Measurements from ENCODE around the gene KLF4. TPM values are rescaled to one million over a fixed set of nuclear protein-coding genes. Genes with fewer than 3 reads are reported as not detected.

The KLF4 gene
- total RNA-seq, 3 donors from 2014 or later = 203 to 454 (median 438) TPM

GRCh38 chr9:107466826-107467225 lies 22.7 kb downstream of the KLF4 start:
- Histone ChIP-seq H3K4me1 (ENCODE audit: low read depth) (no peaks in the 10 kb centered on the region), H3K9me3 (no peaks in the 10 kb centered on the region), H3K36me3 (ENCODE audit: low read depth) (no peaks in the 10 kb centered on the region), H3K4me3 (no peak overlapping the region)
- TF ChIP-seq CTCF (IDR thresholded peaks at IDR 0.05) = no peak
- no peak for ATAC-seq
- no peak for DNase-seq
- intact Hi-C loops (cut with DNase I, micrococcal nuclease) = no loop called here

DNA sequence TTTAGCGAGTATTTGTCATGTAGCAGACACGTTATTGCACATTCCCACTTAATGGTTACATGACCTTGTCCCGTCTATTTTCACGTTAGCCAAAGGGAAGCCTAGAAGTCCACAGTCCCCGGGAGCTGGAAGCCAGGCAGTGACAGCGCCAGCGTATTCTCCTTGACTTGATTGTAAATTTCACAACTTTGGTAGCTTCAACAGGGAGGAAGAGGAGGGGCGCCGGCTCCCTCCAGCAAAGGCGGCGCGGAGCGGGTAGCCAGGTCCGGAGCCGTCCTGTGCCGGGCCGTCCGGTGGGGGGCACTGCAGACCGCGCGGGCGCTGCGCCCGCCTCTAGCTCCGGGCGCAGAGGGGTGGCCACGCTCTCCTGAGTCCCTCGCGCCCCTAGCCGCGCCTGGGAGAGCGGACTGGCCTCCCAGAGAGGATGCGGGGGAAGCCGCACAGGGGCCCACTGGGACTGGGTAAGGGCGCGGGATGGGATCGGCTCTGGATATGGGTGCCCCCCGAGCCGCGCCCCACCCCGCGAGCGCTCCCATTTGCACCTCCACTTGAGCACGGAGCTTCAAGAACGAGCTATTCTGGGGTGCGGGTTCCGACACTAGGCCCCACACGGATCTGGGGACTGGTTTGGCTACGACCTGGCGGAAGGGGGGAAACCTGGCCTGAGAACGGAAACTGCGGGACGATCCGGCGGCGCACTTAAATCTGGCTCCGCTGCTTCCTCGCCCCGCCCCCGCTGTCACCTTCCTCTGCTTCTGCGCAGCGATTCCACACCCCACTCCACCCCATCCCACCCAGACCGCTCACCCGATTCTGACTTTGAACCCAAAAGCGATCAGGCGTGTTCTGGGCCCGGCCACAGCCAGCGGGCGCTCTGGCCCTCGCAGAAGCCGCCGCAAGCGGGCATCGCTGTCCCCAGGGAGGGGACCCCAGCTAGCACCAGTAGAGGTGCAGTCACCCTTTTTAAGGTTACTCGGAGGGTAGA lies 23.8 kb downstream of the KLF4 start:
- ATAC-seq = peak; percentile 100
- H3K9me3 ChIP-seq = no peaks in the 10 kb centered on the region
- no peaks in the 10 kb centered on the region for H3K36me3 ChIP-seq (ENCODE audit: low read depth)
- DNase-seq = peak; percentile 72 to 85 (median 82)
- intact Hi-C loops (cut with DNase I, micrococcal nuclease) = no loop called here
- TF ChIP-seq CTCF (IDR thresholded peaks at IDR 0.05) = peak; percentile 86
- H3K4me1 ChIP-seq (ENCODE audit: low read depth) = no peaks in the 10 kb centered on the region
- peak overlapping the region; percentile 16 for H3K4me3 ChIP-seq

DNA sequence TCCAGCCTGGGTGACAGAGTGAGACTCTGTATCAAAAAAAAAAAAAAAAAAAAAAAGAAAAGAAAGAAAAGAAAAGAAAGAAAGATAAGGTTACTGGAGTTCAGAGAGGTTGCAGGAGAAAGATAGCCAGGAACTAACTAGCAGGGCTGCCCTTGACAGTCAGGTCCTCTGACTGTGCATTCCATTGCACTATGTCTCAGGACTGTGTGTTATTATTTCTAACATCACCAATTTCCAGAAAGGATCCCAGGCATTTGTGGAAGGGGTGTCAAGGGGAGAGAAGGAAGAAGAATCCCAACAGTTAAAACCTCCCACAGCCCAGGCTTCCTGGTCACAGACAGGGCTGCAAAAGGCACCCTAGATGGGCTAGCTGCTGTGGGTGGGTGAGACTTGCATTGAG lies 25.1 kb downstream of the KLF4 start:
- H3K4me1 ChIP-seq (ENCODE audit: low read depth) = no peaks in the 10 kb centered on the region
- intact Hi-C loops (cut with DNase I, micrococcal nuclease) = no loop called here
- DNase-seq = no peak
- ATAC-seq = no peak
- no peak for TF ChIP-seq CTCF (IDR thresholded peaks at IDR 0.05)
- H3K36me3 ChIP-seq (ENCODE audit: low read depth) = no peaks in the 10 kb centered on the region
- no peak overlapping the region for H3K4me3 ChIP-seq
- no peaks in the 10 kb centered on the region for H3K9me3 ChIP-seq

DNA sequence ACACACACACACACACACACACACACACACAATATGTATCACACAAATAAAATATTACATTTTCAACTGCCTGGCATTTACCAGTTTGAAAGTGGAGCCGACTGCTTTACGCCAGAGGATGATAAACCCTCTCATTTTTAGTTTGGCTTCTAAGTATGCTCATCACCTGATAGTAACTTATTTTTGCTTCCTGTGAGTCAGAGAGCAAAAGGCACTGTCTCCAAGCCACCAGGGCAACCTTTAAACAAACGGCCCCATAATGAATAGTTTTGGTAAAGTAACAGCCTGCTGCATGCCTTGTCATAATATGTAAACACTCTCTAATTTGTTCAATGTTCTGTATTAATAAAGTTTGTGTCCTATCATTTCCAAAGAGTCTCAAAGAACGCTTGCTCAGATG lies 26.9 kb downstream of the KLF4 start:
- Histone ChIP-seq H3K4me3 (no peak overlapping the region), H3K36me3 (ENCODE audit: low read depth) (no peaks in the 10 kb centered on the region), H3K4me1 (ENCODE audit: low read depth) (no peaks in the 10 kb centered on the region), H3K9me3 (no peaks in the 10 kb centered on the region)
- TF ChIP-seq CTCF (IDR thresholded peaks at IDR 0.05) = no peak
- intact Hi-C loops (cut with DNase I, micrococcal nuclease) = no loop called here
- DNase-seq (no peak), ATAC-seq (no peak)

DNA sequence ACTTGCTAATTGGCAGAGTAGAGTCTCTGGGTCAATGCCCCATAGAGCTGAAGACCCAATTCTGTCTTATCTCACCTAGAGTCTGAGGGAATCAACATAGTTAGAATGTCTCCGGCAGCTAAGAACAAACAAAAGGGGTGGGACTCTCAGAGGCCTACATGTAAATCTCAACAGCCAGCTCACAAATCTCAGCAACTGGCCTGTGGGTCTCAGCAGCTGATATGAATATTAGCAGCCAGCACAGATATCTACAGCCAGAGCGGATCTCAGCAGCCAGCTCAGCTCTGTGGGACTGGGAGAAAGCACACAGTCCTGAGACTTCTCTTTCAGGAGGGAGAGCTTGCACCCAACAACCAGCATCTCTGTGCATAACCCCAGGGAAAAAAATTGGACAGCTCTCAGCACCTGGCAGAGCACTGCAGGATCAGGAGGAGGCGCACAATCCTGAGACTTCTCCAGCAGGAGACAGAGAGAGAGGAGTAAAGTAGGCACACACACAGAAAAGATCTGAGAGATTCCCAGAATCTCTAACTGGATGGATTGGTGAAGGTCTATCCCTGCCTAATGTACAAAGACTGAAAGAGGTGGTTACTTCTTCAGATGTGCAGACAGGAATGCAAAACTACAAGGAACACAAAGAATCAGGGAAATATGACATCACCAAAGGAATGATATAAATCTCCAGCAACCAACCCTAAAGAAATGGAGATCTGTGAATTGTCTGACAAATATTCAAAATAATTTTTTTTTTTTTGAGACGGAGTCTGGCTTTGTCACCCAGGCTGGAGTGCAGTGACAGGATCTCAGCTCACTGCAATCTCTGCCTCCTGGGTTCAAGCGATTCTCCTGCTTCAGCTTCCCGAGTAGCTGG lies 29.2 kb downstream of the KLF4 start:
- no peak for TF ChIP-seq CTCF (IDR thresholded peaks at IDR 0.05)
- H3K36me3 ChIP-seq (ENCODE audit: low read depth) = no peaks in the 10 kb centered on the region
- DNase-seq (no peak), ATAC-seq (no peak)
- H3K9me3 ChIP-seq = no peaks in the 10 kb centered on the region
- H3K4me3 ChIP-seq = no peak overlapping the region
- intact Hi-C loops (cut with DNase I, micrococcal nuclease) = no loop called here
- no peaks in the 10 kb centered on the region for H3K4me1 ChIP-seq (ENCODE audit: low read depth)
